ENCODE measurements around the gene JAK2. TPM values are rescaled to one million over a fixed set of nuclear protein-coding genes. Genes with fewer than 3 reads are reported as not detected.
A peak's percentile ranks its signal among the peaks of the same experiment; 100 is the strongest.

The JAK2 gene
- polyA plus RNA-seq, 1 of the 3 experiments (the other 2 are of a cell fraction), result 1.3 TPM

- Histone ChIP-seq H3K36me3 (replicated peaks in 1 of 2; ENCODE audit: control insufficient read depth in 1 of 2, insufficient read depth in 2 of 2, low read length in 1 of 2) (peaks cover 0 to 10% of the 10 kb centered on the region in 2 experiments), H3K27ac (ENCODE audit: low read depth in 2 of 2, low read length in 1 of 2) (no peak overlapping the region), H3K79me2 (ENCODE audit: insufficient read depth) (no peaks in the 10 kb centered on the region), H3K9ac (no peak overlapping the region), H2AFZ (ENCODE audit: low read depth) (no peak overlapping the region), H3K9me2 (no peaks in the 10 kb centered on the region), H3F3A (replicated peaks; ENCODE audit: insufficient read depth) (peaks cover 2% of the 10 kb centered on the region), H3K4me1 (ENCODE audit: control insufficient read depth in 1 of 2, insufficient read depth in 2 of 2, low read depth in 1 of 2, low read length in 1 of 2) (no peaks in the 10 kb centered on the region), H3K4me3 (ENCODE audit: low read depth in 2 of 2, low read length in 1 of 2) (no peak overlapping the region), H3K27me3 (ENCODE audit: insufficient read depth) (no peaks in the 10 kb centered on the region), H4K20me1 (ENCODE audit: insufficient read depth) (no peaks in the 10 kb centered on the region), H3K9me3 (no peaks in the 10 kb centered on the region), H3K4me2 (no peak overlapping the region)
- 97% methylated on average over 13 of the region's 50 CpGs for WGBS (ENCODE audit: low lambda C conversion rate)
- DNase-seq, result peak; percentile 11
- TF ChIP-seq USF1 (IDR thresholded peaks at IDR 0.05; ENCODE audit: borderline replicate concordance, low read depth), result no peak
- TF ChIP-seq TAF1 (IDR thresholded peaks at IDR 0.05; ENCODE audit: borderline replicate concordance, low read depth, low read length), result no peak
- TF ChIP-seq, protein P1, sequence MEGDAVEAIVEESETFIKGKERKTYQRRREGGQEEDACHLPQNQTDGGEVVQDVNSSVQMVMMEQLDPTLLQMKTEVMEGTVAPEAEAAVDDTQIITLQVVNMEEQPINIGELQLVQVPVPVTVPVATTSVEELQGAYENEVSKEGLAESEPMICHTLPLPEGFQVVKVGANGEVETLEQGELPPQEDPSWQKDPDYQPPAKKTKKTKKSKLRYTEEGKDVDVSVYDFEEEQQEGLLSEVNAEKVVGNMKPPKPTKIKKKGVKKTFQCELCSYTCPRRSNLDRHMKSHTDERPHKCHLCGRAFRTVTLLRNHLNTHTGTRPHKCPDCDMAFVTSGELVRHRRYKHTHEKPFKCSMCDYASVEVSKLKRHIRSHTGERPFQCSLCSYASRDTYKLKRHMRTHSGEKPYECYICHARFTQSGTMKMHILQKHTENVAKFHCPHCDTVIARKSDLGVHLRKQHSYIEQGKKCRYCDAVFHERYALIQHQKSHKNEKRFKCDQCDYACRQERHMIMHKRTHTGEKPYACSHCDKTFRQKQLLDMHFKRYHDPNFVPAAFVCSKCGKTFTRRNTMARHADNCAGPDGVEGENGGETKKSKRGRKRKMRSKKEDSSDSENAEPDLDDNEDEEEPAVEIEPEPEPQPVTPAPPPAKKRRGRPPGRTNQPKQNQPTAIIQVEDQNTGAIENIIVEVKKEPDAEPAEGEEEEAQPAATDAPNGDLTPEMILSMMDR (IDR thresholded peaks at IDR 0.05), result no peak
- no peak for TF ChIP-seq RFX5 (IDR thresholded peaks at IDR 0.05; ENCODE audit: low read length)
- no peak for TF ChIP-seq NRF1 (IDR thresholded peaks at IDR 0.05; ENCODE audit: low read depth, low read length)
- POLR2A ChIA-PET, result no interaction called here
- CTCF ChIA-PET, result interaction anchor here (1.2 kb wide), 1 partner anchor 16 kb away, joined by 4 read pairs; no protein-coding TSS in a partner anchor
Measured at GRCh38 chr9:5110867-5111681, 126.0 kb downstream of the JAK2 start.

DNA sequence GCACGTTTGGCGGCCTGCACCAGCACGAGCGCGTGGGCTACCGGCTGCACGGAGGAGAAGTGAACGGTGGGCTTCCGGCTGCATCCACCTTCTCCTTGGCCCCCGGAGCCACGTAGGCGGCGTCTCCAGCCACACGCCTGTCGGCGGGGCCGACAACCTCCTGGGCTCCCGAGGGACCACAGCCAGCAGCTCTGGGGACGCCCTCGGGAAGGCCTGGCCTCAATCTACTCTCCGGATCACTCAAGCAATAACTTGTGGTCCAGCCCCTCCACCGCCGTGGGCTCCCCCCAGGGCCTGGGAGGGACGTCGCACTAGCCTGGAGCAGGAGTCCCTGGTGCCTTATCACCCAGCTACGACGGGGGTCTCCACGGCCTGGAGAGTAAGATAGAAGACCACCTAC is 126.6 kb downstream of the JAK2 start:
- H3K36me3 ChIP-seq (replicated peaks in 1 of 2; ENCODE audit: control insufficient read depth in 1 of 2, insufficient read depth in 2 of 2, low read length in 1 of 2), result peaks cover 0 to 10% of the 10 kb centered on the region in 2 experiments
- WGBS (ENCODE audit: low lambda C conversion rate), result 91% methylated on average over 9 of the region's 28 CpGs
- H3K4me3 ChIP-seq (ENCODE audit: low read depth in 2 of 2, low read length in 1 of 2), result no peak overlapping the region
- H3K4me2 ChIP-seq, result no peak overlapping the region
- TF ChIP-seq ELF1 (IDR thresholded peaks at IDR 0.05) (no peak), MEF2A (IDR thresholded peaks at IDR 0.05; ENCODE audit: borderline replicate concordance, low read depth) (no peak), FOXJ3 (CRISPR knock-in tag; IDR thresholded peaks at IDR 0.05) (no peak), FOSL2 (IDR thresholded peaks at IDR 0.05; ENCODE audit: borderline replicate concordance, low read depth) (no peak), NFIC (IDR thresholded peaks at IDR 0.05; ENCODE audit: borderline replicate concordance) (no peak), FOXM1 (IDR thresholded peaks at IDR 0.05; ENCODE audit: low read depth) (no peak), EZH2phosphoT487 (IDR thresholded peaks at IDR 0.05; ENCODE audit: borderline replicate concordance, low read depth) (no peak), TEAD4 (IDR thresholded peaks at IDR 0.05; ENCODE audit: borderline replicate concordance, insufficient read depth) (no peak), JUND (IDR thresholded peaks at IDR 0.05) (no peak), PBX3 (IDR thresholded peaks at IDR 0.05) (no peak), GABPA (IDR thresholded peaks at IDR 0.05; ENCODE audit: low read depth) (no peak), CHD2 (IDR thresholded peaks at IDR 0.05; ENCODE audit: low read length, partially characterized antibody) (no peak), MXI1 (IDR thresholded peaks at IDR 0.05; ENCODE audit: low read depth, low read length) (no peak), POLR2AphosphoS5 (IDR thresholded peaks at IDR 0.05; ENCODE audit: low read depth, low read length) (no peak), TAF1 (IDR thresholded peaks at IDR 0.05; ENCODE audit: borderline replicate concordance, low read depth, low read length) (no peak)
- TF ChIP-seq, protein P2, sequence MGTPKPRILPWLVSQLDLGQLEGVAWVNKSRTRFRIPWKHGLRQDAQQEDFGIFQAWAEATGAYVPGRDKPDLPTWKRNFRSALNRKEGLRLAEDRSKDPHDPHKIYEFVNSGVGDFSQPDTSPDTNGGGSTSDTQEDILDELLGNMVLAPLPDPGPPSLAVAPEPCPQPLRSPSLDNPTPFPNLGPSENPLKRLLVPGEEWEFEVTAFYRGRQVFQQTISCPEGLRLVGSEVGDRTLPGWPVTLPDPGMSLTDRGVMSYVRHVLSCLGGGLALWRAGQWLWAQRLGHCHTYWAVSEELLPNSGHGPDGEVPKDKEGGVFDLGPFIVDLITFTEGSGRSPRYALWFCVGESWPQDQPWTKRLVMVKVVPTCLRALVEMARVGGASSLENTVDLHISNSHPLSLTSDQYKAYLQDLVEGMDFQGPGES (IDR thresholded peaks at IDR 0.05; ENCODE audit: low read depth, low read length), result no peak
- TF ChIP-seq, protein P3, sequence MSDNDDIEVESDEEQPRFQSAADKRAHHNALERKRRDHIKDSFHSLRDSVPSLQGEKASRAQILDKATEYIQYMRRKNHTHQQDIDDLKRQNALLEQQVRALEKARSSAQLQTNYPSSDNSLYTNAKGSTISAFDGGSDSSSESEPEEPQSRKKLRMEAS (IDR thresholded peaks at IDR 0.05; ENCODE audit: low read depth), result no peak
- no peaks in the 10 kb centered on the region for H3K9me3 ChIP-seq
- H3F3A ChIP-seq (replicated peaks; ENCODE audit: insufficient read depth), result peaks cover 6% of the 10 kb centered on the region
- no peaks in the 10 kb centered on the region for H4K20me1 ChIP-seq (ENCODE audit: insufficient read depth)
- H3K4me1 ChIP-seq (ENCODE audit: control insufficient read depth in 1 of 2, insufficient read depth in 2 of 2, low read depth in 1 of 2, low read length in 1 of 2), result no peaks in the 10 kb centered on the region
- POLR2A ChIA-PET, result no interaction called here
- no peak overlapping the region for H3K27ac ChIP-seq (ENCODE audit: low read depth in 2 of 2, low read length in 1 of 2)
- no peaks in the 10 kb centered on the region for H3K9me2 ChIP-seq
- no peak overlapping the region for H3K9ac ChIP-seq
- H3K79me2 ChIP-seq (ENCODE audit: insufficient read depth), result no peaks in the 10 kb centered on the region
- CTCF ChIA-PET, result no interaction called here
- DNase-seq, result peak; percentile 15
- H3K27me3 ChIP-seq (ENCODE audit: insufficient read depth), result no peaks in the 10 kb centered on the region
- no peak overlapping the region for H2AFZ ChIP-seq (ENCODE audit: low read depth)
